Epidermal melanocyte (primary cell): ENCODE measurements around the gene TRDN.
"Not testable (repeated sequence)": the region's sequence is repeated elsewhere in the genome, so short reads cannot be mapped to it uniquely, and the experiment has no call there.

Source experiments
- DNase-seq: peaks from one replicate; pipeline ENCODE4 v3.0.0; 2011; ENCODE audit warnings: low spot score; ENCODE audit not compliant: insufficient read length

Gene TRDN

DNA sequence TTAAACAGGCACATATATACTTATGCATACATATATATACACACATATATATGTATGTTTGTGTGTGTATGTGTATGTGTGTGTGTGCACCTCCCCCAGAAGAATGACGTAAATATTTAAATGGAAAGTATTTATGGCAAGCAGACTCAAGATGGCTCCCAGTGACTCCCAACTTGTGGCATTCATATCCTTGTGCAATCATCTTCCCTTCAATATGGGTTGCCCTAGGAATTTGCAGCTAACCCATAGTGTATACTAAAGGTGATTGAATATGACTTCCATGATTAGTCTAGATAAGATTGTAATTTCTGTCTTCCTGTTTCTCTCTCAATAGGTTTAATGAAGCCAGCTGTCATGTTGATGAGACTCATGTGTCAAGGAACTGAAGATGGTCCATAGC is 127.6 kb downstream of the TRDN start:
- DNase-seq, result no peak

- no peak for DNase-seq
These were observed 128.5 kb downstream of the TRDN start for GRCh38 chr6:123508290-123508689.

DNA sequence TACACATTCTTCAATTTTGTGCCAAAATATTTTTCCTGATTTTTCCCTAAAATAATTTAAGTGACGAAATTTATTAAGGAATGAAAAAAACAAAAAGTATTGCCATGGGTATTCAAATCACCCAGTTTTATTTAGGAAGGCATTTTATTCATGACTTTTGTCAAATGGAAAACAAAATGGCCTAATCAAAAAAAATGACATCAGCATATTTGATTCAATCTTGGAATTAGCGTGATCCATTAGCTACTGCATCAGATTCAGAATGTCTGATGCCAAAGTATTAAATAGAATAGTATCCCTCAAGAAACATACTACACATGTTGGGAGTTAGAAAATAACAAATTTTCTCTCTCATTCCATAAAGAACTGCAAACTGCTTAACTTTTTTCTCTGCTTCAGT is 129.2 kb downstream of the TRDN start:
- no peak for DNase-seq

- DNase-seq, result no peak
These were observed 133.1 kb downstream of the TRDN start for GRCh38 chr6:123503619-123504018.

DNA sequence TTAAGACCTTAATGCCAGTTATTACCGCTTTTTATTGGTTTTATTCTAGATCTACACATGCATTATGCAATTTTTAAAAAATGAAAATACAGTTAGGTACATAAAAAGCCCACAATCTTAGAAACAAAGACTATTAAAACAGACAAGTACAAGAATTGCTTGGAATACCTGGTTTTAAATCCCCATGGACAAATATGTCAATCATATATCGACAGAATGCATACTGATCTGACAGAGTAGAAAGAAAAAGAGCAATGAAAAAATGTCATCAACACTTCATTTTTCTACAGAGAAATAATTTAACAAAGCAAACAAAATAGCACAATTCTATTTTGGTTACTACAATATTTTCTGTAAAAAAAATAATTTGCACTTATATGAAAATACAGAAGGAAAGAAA is 139.7 kb downstream of the TRDN start:
- no peak for DNase-seq

DNA sequence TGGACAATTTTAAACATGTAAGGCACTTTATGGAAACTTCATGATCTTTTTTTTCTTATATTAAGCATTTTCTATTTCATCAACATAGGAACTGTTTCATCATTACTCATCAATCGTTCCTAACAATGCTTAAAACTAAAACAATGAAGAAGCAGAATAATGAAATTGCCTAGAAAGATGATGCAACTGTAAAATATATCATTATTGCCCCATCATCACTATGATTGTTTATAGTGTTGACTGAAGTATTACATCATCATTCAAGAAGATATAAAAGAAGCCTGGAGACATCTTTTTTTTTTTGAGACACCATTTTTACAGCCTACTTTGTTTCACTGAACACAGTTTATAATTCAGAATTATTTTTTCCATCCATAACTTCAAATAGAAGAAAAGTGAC is 147.2 kb downstream of the TRDN start:
- no peak for DNase-seq

GRCh38 chr6:123480986-123481385 is 155.8 kb downstream of the TRDN start:
- DNase-seq, result no peak

DNA sequence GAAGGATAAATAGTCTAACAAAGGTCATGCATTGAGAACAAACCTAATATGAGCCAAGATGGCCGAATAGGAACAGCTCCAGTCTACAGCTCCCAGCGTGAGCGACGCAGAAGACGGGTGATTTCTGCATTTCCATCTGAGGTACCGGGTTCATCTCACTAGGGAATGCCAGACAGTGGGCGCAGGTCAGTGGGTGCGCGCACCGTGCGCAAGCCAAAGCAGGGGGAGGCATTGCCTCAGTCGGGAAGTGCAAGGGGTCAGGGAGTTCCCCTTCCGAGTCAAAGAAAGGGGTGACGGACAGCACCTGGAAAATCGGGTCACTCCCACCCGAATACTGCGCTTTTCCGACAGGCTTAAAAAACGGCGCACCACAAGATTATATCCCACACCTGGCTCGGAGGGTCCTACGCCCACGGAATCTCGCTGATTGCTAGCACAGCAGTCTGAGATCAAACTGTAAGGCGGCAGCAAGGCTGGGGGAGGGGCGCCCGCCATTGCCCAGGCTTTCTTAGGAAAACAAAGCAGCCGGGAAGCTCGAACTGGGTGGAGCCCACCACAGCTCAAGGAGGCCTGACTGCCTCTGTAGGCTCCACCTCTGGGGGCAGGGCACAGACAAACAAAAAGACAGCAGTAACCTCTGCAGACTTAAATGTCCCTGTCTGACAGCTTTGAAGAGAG is 164.6 kb downstream of the TRDN start:
- DNase-seq, result not testable (repeated sequence)

- DNase-seq, result no peak
These were observed 169.4 kb downstream of the TRDN start for GRCh38 chr6:123467392-123467791.

DNA sequence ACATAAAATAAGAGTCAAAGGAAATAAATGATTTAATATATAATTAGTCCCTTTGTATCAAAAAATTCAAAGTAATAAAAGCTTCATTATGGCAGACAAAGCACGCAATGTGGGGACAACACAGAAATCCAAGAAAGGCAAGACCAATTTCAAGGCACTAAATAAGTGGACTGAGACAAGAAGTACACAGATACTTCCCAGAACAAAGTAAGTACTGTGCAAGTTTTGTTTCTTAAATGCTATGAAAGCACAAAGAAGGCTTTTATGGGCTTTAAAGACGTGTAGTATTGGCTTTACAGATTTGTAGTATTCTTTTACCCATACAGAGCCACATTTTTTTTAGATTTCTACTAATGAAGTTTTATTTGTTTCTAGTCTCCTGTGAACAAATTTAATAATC is 174.6 kb downstream of the TRDN start:
- DNase-seq, result peak; percentile 36

DNA sequence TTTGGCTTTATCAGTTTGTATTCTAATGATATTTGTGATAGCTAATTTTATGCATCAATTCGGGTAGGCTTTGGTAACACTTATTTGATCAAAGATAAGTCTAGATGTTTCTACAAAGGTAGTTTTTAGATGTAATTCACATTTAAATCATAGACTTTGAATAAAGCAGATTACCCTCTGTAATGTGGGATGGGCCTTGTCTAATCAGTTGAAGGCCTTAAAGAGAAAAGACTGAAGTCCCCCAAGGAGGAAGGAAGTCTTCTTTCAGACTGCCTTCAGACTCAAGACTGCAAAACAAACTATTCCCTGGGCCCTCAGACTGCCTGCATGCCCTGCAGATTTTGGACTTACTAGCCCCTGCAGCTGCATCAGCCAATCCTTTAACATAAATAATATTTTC is 178.5 kb downstream of the TRDN start:
- DNase-seq, result no peak

DNA sequence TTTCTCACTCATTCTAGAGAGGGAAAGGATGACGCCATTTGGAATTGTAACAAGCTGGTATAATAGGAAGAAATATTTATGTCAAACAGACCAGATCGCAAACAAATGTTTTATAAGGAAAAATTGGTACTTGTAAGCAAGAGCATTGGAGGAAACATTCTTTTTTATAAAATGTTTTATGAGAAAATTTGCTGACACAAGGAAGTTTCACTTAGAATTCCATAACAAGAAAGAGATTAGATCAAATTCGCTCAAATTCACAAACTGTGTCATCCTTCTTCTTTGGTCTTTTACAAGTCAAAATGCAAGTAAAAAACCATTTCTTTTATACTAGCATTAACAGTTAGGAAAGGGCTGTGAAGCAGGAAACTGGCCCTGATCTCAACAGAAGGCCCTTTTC is 179.9 kb downstream of the TRDN start:
- DNase-seq, result no peak

DNA sequence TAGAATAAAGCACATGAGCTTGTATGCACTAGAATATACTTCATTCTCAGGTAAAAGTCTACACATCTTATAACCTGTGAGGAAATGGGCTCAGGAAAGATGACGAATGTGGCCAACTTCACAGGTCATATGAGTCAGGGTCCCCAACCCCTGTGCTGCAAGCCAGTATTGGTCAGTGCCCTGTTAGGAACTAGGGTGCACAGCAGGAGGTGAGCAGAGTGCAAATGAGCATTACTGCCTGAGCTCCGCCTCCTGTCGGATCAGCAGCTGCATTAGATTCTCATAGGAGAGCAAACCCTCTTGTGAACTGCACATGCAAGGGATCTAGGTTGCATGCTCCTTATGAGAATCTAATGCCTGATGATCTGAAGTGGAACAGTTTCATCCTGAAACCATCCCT is 182.3 kb downstream of the TRDN start:
- no peak for DNase-seq

- not testable (repeated sequence) for DNase-seq
These were observed 183.7 kb downstream of the TRDN start for GRCh38 chr6:123453071-123453470.

DNA sequence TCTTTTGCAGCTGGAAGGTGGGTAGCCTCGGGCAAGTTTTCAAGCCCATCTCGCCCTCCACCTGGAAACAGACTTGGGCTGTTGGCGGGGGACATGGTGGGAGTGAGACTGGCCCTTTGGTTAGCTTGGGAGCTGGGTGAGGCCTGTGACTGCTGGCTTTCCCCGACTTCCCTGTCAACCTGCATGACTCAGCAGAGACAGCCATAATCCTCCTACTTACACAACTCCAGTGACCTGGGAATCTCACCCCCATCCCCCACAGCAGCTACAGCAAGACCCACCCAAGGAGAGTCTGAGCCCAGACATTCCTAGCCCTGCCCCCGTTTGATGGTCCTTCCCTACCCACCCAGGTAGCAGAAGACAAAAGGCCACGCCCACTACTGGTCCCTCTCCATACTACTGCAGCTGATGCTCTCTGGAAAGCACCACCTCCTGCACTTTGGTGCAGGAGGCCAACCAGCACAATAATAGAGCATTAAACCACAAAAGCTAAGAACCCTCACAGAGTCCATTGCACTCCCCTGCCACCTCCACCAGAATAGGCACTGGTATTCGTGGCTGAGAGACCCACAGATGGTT is 188.4 kb downstream of the TRDN start:
- no peak for DNase-seq

DNA sequence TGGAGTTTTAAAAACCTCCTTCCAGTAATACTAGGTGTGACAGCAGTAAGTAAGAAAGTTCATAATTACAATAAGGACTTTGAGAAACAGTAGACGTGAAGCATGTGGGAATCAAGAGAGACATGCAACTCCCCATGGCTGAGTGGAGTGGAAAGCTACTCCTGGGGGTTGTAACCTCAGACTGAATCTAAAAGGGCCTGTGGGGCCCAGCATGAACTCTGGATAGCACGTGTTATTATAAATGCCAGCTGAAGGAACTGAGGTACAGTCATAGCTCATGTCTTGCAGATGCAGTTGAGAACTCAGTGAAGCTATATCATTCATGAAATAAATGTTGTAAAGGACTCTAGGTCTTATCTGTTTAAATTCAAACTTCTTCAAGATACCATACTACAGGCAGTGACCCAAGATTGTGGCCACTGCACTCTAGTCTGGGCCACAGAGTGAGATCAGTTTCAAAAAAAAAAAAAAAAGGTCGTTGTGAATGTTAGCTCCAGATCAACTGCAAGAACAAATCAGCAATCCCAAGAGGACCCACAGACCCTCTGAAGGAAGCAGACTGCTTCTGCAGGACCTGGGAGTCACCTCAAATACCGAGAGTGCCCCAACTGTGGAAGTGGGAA is 189.3 kb downstream of the TRDN start:
- no peak for DNase-seq

DNA sequence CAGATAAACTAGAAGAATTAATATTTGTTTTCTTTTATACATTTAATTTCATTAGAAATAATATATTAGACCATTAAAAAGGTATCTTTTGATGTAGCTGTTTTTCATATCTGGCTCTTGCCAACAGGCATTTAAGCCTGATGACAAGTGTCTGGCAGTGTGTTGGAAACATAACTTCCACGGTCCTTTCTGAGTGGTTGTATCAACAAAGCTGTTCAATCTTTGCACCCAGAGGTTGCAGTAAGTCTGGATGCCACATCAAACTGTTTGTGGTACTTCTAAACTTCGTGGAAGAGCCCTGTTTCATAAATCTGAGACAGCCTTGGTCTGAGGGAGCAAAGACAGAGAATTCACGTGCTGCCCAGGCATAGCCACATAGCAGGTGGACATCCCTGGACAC is 197.4 kb downstream of the TRDN start:
- no peak for DNase-seq

DNA sequence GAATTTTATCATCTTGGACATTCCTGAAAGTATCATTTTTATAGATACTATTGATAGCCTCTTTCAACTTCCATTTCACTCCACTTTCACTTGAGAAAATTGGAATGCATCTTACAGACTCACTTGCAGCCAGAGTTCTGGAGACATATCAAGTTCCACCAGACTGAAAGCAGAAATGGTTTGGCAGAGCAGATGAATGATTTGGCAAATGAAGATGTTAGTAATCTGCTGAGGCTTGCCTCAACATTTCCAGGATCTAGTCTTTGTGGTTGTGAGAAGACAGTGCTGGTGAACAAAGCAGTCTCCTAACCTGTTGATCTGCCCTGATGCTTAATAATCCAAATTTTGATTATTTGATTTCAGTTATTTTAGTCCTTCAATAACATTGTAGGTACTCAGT is 202.6 kb downstream of the TRDN start:
- DNase-seq, result no peak

DNA sequence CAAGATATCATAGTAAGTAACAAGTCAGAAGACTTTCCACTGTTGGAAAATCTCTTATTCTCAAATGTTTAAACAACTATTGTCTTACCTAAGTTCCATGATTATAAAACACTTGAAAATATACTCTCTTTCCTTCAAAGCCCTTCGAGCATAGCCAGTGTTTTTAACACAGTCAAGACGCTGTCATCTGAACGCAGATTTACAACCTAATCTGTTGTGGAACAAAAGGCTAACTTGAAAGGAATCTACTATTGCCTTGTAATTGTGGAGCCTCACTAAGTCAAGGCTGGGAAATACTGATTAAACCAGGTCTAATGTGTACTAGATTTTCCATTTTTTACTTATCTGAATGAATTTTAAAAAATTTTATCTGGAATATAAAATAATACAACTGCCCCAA is 205.8 kb downstream of the TRDN start:
- no peak for DNase-seq

DNA sequence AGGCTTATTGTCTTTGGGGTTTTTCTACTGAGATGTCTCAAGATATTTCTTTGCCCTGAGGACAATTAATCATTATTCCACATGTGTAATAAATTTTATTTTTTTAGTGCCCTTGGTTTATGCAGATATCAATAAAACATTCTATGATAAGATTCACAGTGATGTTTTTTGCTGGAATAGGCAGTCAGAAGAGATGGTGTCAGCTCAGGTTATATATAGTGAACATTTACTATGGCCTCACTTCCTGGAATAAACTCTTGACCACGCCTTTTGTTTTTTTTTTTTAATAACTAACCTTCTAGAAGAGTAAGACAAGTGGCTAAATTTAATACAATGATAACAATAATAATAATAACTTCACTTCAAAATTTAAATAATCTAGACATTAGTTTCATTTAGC is 209.7 kb downstream of the TRDN start:
- DNase-seq, result no peak

- DNase-seq, result no peak
These were observed 213.6 kb downstream of the TRDN start for GRCh38 chr6:123423130-123423529.

DNA sequence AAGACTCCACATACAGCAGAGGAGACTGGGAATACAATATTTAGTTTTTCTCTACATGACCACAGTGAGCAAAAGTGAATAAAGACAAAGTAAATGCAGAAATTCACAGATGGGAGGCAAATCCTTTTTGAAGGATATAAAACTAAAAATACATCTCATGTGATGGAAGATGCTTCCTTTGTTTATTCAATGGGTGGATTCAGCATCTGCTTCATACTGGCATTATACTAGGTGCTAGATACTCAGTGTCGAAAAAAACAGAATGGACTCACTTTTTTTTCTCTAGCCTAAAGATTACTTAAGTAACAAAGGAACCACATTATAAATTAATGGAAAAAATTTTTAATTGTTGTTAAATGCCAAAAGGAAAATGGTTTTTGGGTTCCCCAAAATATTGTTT is 216.2 kb downstream of the TRDN start:
- no peak for DNase-seq

- no peak for DNase-seq
These were observed 218.7 kb downstream of the TRDN start for GRCh38 chr6:123418071-123418470.
